Measurements from ENCODE around the gene PAK3. TPM values are rescaled to one million over a fixed set of nuclear protein-coding genes. Genes with fewer than 3 reads are reported as not detected.

PAK3 gene
- total RNA-seq, 1 experiment from 2014 or later = not detected

DNA sequence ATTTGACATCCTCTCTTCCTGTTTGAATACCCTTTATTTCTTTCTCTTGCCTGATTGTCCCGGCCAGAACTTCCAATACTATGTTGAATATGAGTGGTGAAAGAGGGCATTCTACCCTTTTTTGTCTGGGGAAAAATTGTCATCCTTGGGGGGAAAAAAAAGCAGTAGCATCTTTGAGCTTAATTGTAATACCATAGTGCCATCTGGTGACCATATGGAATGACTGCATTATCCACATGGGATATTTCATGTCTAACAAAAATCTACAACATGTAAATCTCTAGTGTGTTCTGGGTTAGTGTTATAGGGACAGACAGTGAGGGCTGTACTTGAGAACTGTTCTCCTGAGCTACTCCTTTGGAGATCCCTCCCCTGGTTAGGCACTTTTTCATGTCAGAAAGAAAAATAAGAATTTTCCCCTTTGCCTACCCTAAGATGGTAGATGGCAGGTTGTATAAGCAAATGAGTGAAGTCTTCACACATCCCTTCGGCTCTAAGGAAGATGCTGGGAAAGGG, 148.3 kb downstream of the PAK3 start:
- no peaks in the 10 kb centered on the region for H3K9me2 ChIP-seq (ENCODE audit: insufficient read depth)
- ATAC-seq (no peak), DNase-seq (ENCODE audit: low read depth, low spot score) (peak; percentile 3)
- ChIA-PET RAD21 (ENCODE audit: low non-redundant PET in 1 of 2, low total read pairs in 2 of 2, uncharacterized antibody in 2 of 2, unreplicated experiment in 2 of 2) (no interaction called here), POLR2A (no interaction called here), CTCF (interaction anchor here (0.7 to 1.8 kb wide), 5 partner anchors 76 to 408 kb away, joined by 3 to 10 read pairs (median 4); no protein-coding TSS in a partner anchor)
- no peaks in the 10 kb centered on the region for H3K9me3 ChIP-seq (ENCODE audit: control insufficient read depth in 1 of 2, insufficient read depth in 1 of 2, low read depth in 1 of 2, low read length in 2 of 2)
- BruUV-seq (replicated peaks) = no TSS peak
- H3K4me3 ChIP-seq (replicated peaks in 1 of 2; ENCODE audit: low read depth in 1 of 2, low read length in 2 of 2) = no peak overlapping the region
- no peaks in the 10 kb centered on the region for H3K4me1 ChIP-seq (ENCODE audit: control insufficient read depth in 1 of 2, insufficient read depth in 2 of 2, low read length in 2 of 2)
- intact Hi-C loops (cut with micrococcal nuclease) = loop anchor here (1.0 to 10.0 kb wide), 4 partner anchors 77 to 789 kb away; no protein-coding TSS in a partner anchor
- no peaks in the 10 kb centered on the region for H3K36me3 ChIP-seq (ENCODE audit: control insufficient read depth in 1 of 2, insufficient read depth in 2 of 2, low read length in 2 of 2)
- H3K27me3 ChIP-seq (ENCODE audit: insufficient read depth, low read length) = peaks cover 3% of the 10 kb centered on the region; the same call in 1 of the 2 replicates
- no peak overlapping the region for H3K9ac ChIP-seq (ENCODE audit: low read length)
- no peaks in the 10 kb centered on the region for H3K79me2 ChIP-seq (ENCODE audit: insufficient read depth, low read length)
- H4K20me1 ChIP-seq (ENCODE audit: insufficient read depth) = no peaks in the 10 kb centered on the region
- H2AFZ ChIP-seq (ENCODE audit: low read depth, low read length, poor library complexity, severe bottlenecking) = no peak overlapping the region
- TF ChIP-seq TCF7L2 (IDR thresholded peaks at IDR 0.05; ENCODE audit: borderline replicate concordance, extremely low read depth, insufficient read depth, insufficient read length) (no peak), RAD21 (IDR thresholded peaks at IDR 0.05; ENCODE audit: low read depth) (peak; percentile 57)
- TF ChIP-seq, protein P1, sequence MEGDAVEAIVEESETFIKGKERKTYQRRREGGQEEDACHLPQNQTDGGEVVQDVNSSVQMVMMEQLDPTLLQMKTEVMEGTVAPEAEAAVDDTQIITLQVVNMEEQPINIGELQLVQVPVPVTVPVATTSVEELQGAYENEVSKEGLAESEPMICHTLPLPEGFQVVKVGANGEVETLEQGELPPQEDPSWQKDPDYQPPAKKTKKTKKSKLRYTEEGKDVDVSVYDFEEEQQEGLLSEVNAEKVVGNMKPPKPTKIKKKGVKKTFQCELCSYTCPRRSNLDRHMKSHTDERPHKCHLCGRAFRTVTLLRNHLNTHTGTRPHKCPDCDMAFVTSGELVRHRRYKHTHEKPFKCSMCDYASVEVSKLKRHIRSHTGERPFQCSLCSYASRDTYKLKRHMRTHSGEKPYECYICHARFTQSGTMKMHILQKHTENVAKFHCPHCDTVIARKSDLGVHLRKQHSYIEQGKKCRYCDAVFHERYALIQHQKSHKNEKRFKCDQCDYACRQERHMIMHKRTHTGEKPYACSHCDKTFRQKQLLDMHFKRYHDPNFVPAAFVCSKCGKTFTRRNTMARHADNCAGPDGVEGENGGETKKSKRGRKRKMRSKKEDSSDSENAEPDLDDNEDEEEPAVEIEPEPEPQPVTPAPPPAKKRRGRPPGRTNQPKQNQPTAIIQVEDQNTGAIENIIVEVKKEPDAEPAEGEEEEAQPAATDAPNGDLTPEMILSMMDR (IDR thresholded peaks at IDR 0.05 in 2 of 3, conservative IDR thresholded peaks at IDR 0.05 in 1 of 3; ENCODE audit: borderline replicate concordance in 1 of 3, insufficient read depth in 1 of 3, low read depth in 2 of 3, low read length in 2 of 3) = peak; percentile 16 to 46 (median 29); a peak in 3 of 6 replicates
- no peak overlapping the region for H3K27ac ChIP-seq (ENCODE audit: low read depth, low read length)
- H3K4me2 ChIP-seq (ENCODE audit: low read length) = no peak overlapping the region

DNA sequence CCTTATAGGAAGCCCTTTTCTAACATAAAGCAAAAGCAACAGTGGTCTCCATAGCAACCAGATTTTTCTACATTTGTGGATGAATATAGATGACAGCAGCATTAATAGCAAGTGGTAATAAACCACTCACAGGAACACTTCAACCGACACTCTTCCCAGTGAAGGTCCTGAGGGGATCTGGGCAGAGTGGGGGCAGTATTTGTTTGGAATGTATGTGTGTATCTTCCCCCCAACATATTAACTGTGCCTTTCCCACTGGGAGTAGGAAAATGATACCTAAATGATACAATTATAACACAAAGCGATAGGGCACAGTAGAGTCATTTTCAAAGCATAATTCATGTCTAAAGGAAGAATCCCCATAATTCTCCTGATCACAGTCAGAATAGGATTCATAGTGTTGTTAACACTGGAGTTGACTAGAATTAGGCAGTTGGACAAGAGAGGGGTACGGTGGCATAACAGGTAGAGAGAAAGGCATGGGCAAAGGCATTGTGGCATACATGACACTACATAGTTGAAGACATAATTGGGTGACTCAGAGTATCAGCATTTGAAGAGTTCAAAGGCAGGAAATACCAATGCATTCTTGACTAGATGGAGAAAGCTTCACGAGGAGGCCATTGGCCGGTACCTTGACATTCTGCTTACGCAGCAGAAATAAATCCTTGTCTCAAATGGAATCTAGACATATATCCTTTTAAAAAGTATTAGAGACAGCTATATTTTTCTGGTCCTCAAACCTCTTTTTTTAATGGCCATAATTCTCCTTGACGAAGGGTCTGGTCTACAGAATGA, 159.1 kb downstream of the PAK3 start:
- ATAC-seq = no peak
- H3K27ac ChIP-seq (ENCODE audit: low read depth, low read length) = no peak overlapping the region
- DNase-seq (ENCODE audit: low read depth, low spot score) = no peak
- H4K20me1 ChIP-seq (ENCODE audit: insufficient read depth) = no peaks in the 10 kb centered on the region
- H3K9me2 ChIP-seq (ENCODE audit: insufficient read depth) = no peaks in the 10 kb centered on the region
- intact Hi-C loops (cut with micrococcal nuclease) = no loop called here
- H3K27me3 ChIP-seq (ENCODE audit: insufficient read depth, low read length) = no peaks in the 10 kb centered on the region
- no peaks in the 10 kb centered on the region for H3K79me2 ChIP-seq (ENCODE audit: insufficient read depth, low read length)
- no peak overlapping the region for H3K9ac ChIP-seq (ENCODE audit: low read length)
- no peak overlapping the region for H3K4me2 ChIP-seq (ENCODE audit: low read length)
- no peak overlapping the region for H2AFZ ChIP-seq (ENCODE audit: low read depth, low read length, poor library complexity, severe bottlenecking)
- RAD21 ChIA-PET (ENCODE audit: low non-redundant PET in 1 of 2, low total read pairs in 2 of 2, uncharacterized antibody in 2 of 2, unreplicated experiment in 2 of 2) = no interaction called here
- H3K36me3 ChIP-seq (ENCODE audit: control insufficient read depth in 1 of 2, insufficient read depth in 2 of 2, low read length in 2 of 2) = no peaks in the 10 kb centered on the region
- POLR2A ChIA-PET = no interaction called here
- H3K4me1 ChIP-seq (ENCODE audit: control insufficient read depth in 1 of 2, insufficient read depth in 2 of 2, low read length in 2 of 2) = peaks cover 0 to 5% of the 10 kb centered on the region in 2 experiments; a peak in 1 of 4 replicates
- BruUV-seq (replicated peaks) = no TSS peak
- TF ChIP-seq TCF7L2 (IDR thresholded peaks at IDR 0.05; ENCODE audit: borderline replicate concordance, extremely low read depth, insufficient read depth, insufficient read length) (peak; percentile 42), CBX3 (IDR thresholded peaks at IDR 0.05; ENCODE audit: low read depth) (no peak)
- CTCF ChIA-PET = no interaction called here
- no peaks in the 10 kb centered on the region for H3K9me3 ChIP-seq (ENCODE audit: control insufficient read depth in 1 of 2, insufficient read depth in 1 of 2, low read depth in 1 of 2, low read length in 2 of 2)
- H3K4me3 ChIP-seq (replicated peaks in 1 of 2; ENCODE audit: low read depth in 1 of 2, low read length in 2 of 2) = no peak overlapping the region
